Peyer's patch (tissue), 4 donors: Measurements from ENCODE around the gene PDCD1LG2. TPM values are rescaled to one million over a fixed set of nuclear protein-coding genes. Genes with fewer than 3 reads are reported as not detected.
"Not testable (repeated sequence)": the region's sequence is repeated elsewhere in the genome, so short reads cannot be mapped to it uniquely, and the experiment has no call there.

Experiments
- DNase-seq, 3 donors: peaks; one replicate each; pipeline ENCODE4 v3.0.0-alpha.2; 2017 to 2019
- H3K27ac ChIP-seq, 4 donors: fragments of 200-600 bp; sonication (generic); one replicate each; pipeline ENCODE4 v1.5.1; 2016 to 2019
- H3K27me3 ChIP-seq, 2 donors: fragments of 200-600 bp; sonication (generic); one replicate each; pipeline ENCODE4 v1.5.1; 2019
- H3K36me3 ChIP-seq, 3 donors: fragments of 200-600 bp; sonication (generic); one replicate each; pipeline ENCODE4 v1.5.1; 2016 to 2019
- H3K4me1 ChIP-seq, 4 donors: fragments of 200-600 bp; sonication (generic); one replicate each; pipeline ENCODE4 v1.5.1; 2016 to 2019
- H3K4me3 ChIP-seq, 4 donors: fragments of 200-600 bp; sonication (generic); 1 replicate in 3 of 4; 2 replicates in 1 of 4; pipeline ENCODE4 v1.5.1; 2016 to 2019; ENCODE audit warnings: mild to moderate bottlenecking in 1 of 4
- H3K9me3 ChIP-seq, 4 donors: fragments of 200-600 bp; sonication (generic); one replicate each; pipeline ENCODE4 v1.5.1; 2016 to 2019; ENCODE audit warnings: mild to moderate bottlenecking in 1 of 4
- CTCF ChIP-seq, 6 experiments: fragments of 450-650 bp in 4 of 6; fragments of 200-600 bp in 2 of 6; sonication (generic) in 1 of 6; IDR thresholded peaks; one replicate each; pipeline ENCODE4 v1.5.1; 2017 to 2019; ENCODE audit warnings: antibody characterized with exemption in 6 of 6, mild to moderate bottlenecking in 3 of 6, moderate library complexity in 1 of 6
- POLR2A ChIP-seq, 2 donors: fragments of 450-650 bp; IDR thresholded peaks; one replicate each; pipeline ENCODE4 v1.5.1; 2017; ENCODE audit warnings: antibody characterized with exemption in 2 of 2, mild to moderate bottlenecking in 2 of 2, moderate library complexity in 2 of 2
- total RNA-seq, 4 donors: library from RNA; depleted of rRNA; stranded (reverse); fragments of >200 nt; gene quantifications; one replicate each; pipeline ENCODE4 v1.1.0, GENCODE V29; 2016

PDCD1LG2 gene
- total RNA-seq, 4 donors from 2014 or later, result 0.40 TPM; not detected in 3

- no peaks in the 10 kb centered on the region for H3K36me3 ChIP-seq
- H3K27ac ChIP-seq, result no peak overlapping the region
- no peaks in the 10 kb centered on the region for H3K27me3 ChIP-seq
- DNase-seq, result no peak
- TF ChIP-seq CTCF (IDR thresholded peaks at IDR 0.05) (no peak), POLR2A (IDR thresholded peaks at IDR 0.05) (no peak)
- H3K9me3 ChIP-seq, result no peaks in the 10 kb centered on the region
- H3K4me1 ChIP-seq, result no peaks in the 10 kb centered on the region
- H3K4me3 ChIP-seq, result no peak overlapping the region
Observed at GRCh38 chr9:5470816-5471215, 39.5 kb upstream of the PDCD1LG2 start.

- not testable (repeated sequence) for H3K9me3 ChIP-seq, H3K4me1 ChIP-seq, H3K36me3 ChIP-seq, DNase-seq, H3K4me3 ChIP-seq, H3K27ac ChIP-seq, H3K27me3 ChIP-seq
Observed at GRCh38 chr9:5475611-5476010, 34.7 kb upstream of the PDCD1LG2 start.

- H3K4me1 ChIP-seq, result no peaks in the 10 kb centered on the region
- H3K27me3 ChIP-seq, result no peaks in the 10 kb centered on the region
- H3K9me3 ChIP-seq, result no peaks in the 10 kb centered on the region
- no peak for DNase-seq
- no peak for TF ChIP-seq CTCF (IDR thresholded peaks at IDR 0.05)
- TF ChIP-seq POLR2A (IDR thresholded peaks at IDR 0.05), result no peak
- no peak overlapping the region for H3K4me3 ChIP-seq
- H3K36me3 ChIP-seq, result no peaks in the 10 kb centered on the region
- no peak overlapping the region for H3K27ac ChIP-seq
Observed at GRCh38 chr9:5478206-5478605, 32.1 kb upstream of the PDCD1LG2 start.

- no peaks in the 10 kb centered on the region for H3K36me3 ChIP-seq
Observed at GRCh38 chr9:5479994-5480694, 30.2 kb upstream of the PDCD1LG2 start.

GRCh38 chr9:5480919-5481318 is 29.4 kb upstream of the PDCD1LG2 start:
- DNase-seq, result no peak
- no peaks in the 10 kb centered on the region for H3K27me3 ChIP-seq
- H3K27ac ChIP-seq, result no peak overlapping the region
- no peak for TF ChIP-seq POLR2A (IDR thresholded peaks at IDR 0.05)
- no peak for TF ChIP-seq CTCF (IDR thresholded peaks at IDR 0.05)
- no peaks in the 10 kb centered on the region for H3K4me1 ChIP-seq
- H3K9me3 ChIP-seq, result no peaks in the 10 kb centered on the region
- no peak overlapping the region for H3K4me3 ChIP-seq
- no peaks in the 10 kb centered on the region for H3K36me3 ChIP-seq

More at GRCh38 chr9:5479994-5480694, 30.2 kb upstream of the PDCD1LG2 start:
- no peaks in the 10 kb centered on the region for H3K9me3 ChIP-seq
- H3K27ac ChIP-seq, result no peak overlapping the region
- H3K27me3 ChIP-seq, result no peaks in the 10 kb centered on the region
- no peak for DNase-seq
- TF ChIP-seq POLR2A (IDR thresholded peaks at IDR 0.05) (no peak), CTCF (IDR thresholded peaks at IDR 0.05) (no peak)
- H3K4me1 ChIP-seq, result no peaks in the 10 kb centered on the region
- no peak overlapping the region for H3K4me3 ChIP-seq

GRCh38 chr9:5481322-5482040 is 28.9 kb upstream of the PDCD1LG2 start:
- Histone ChIP-seq H3K9me3 (no peaks in the 10 kb centered on the region), H3K4me1 (no peaks in the 10 kb centered on the region), H3K27me3 (no peaks in the 10 kb centered on the region), H3K4me3 (no peak overlapping the region), H3K27ac (no peak overlapping the region), H3K36me3 (no peaks in the 10 kb centered on the region)
- no peak for DNase-seq
- TF ChIP-seq CTCF (IDR thresholded peaks at IDR 0.05) (no peak), POLR2A (IDR thresholded peaks at IDR 0.05) (no peak)
